HepG2 (cell line): ENCODE results near the gene ZNF394. TPM values are rescaled to one million over a fixed set of nuclear protein-coding genes. Genes with fewer than 3 reads are reported as not detected.

Source experiments
- DPF2 ChIP-seq: sonication (generic); formaldehyde crosslinking; IDR thresholded peaks from 2 replicates; pipeline ENCODE4 v1.4.0; 2020; ENCODE audit warnings: mild to moderate bottlenecking, low read depth, missing genetic modification reagents, borderline replicate concordance
- GPN1 ChIP-seq: sonication (generic); formaldehyde crosslinking; IDR thresholded peaks from 2 replicates; pipeline ENCODE4 v1.5.1; 2020; ENCODE audit warnings: missing genetic modification reagents, borderline replicate concordance
- KLF6 ChIP-seq: IDR thresholded peaks from 2 replicates; pipeline ENCODE4 v1.8.0; 2016; ENCODE audit warnings: missing biosample characterization, missing genetic modification reagents
- ONECUT2 ChIP-seq: sonication (generic); formaldehyde crosslinking; IDR thresholded peaks from 2 replicates; pipeline ENCODE4 v1.4.0; 2020; ENCODE audit warnings: missing genetic modification reagents
- PHF20 ChIP-seq: sonication (generic); formaldehyde crosslinking; IDR thresholded peaks from 2 replicates; pipeline ENCODE4 v1.5.0; 2020; ENCODE audit warnings: mild to moderate bottlenecking, missing genetic modification reagents
- POLR2AphosphoS5 ChIP-seq: IDR thresholded peaks from 2 replicates; pipeline ENCODE4 v1.6.1; 2012; ENCODE audit warnings: low read depth, low read length
- RAD21 ChIP-seq: fragments of 450-650 bp; formaldehyde crosslinking; IDR thresholded peaks from 2 replicates; pipeline ENCODE4 v1.5.0; 2020; ENCODE audit warnings: mild to moderate bottlenecking
- SIX4 ChIP-seq: sonication (generic); formaldehyde crosslinking; IDR thresholded peaks from 2 replicates; pipeline ENCODE4 v1.4.0; 2020; ENCODE audit warnings: missing genetic modification reagents
- SMAD9 ChIP-seq: sonication (generic); formaldehyde crosslinking; IDR thresholded peaks from 2 replicates; pipeline ENCODE4 v1.5.1; 2020; ENCODE audit warnings: mild to moderate bottlenecking, missing genetic modification reagents
- TCF12 ChIP-seq, 2 experiments: fragments of 450-650 bp in 1 of 2; sonication (generic) in 1 of 2; formaldehyde crosslinking in 1 of 2; IDR thresholded peaks; 2 replicates each; pipeline versions ENCODE4 v1.6.1 to v1.8.0; 2017 to 2022; ENCODE audit warnings: antibody characterized with exemption in 1 of 2, mild to moderate bottlenecking in 1 of 2, missing genetic modification reagents in 1 of 2, moderate library complexity in 1 of 2
- TCF7 ChIP-seq: sonication (generic); IDR thresholded peaks from 2 replicates; pipeline ENCODE4 v1.6.1; 2016; ENCODE audit warnings: antibody characterized with exemption, low read depth
- ZBTB1 ChIP-seq: sonication (generic); formaldehyde crosslinking; IDR thresholded peaks from 2 replicates; pipeline ENCODE4 v1.4.0; 2020; ENCODE audit warnings: missing genetic modification reagents, borderline replicate concordance
- ZBTB21 ChIP-seq: sonication (generic); formaldehyde crosslinking; IDR thresholded peaks from 2 replicates; pipeline ENCODE4 v1.4.0; 2020; ENCODE audit warnings: missing genetic modification reagents
- ZKSCAN5 ChIP-seq: sonication (generic); formaldehyde crosslinking; IDR thresholded peaks from 2 replicates; pipeline ENCODE4 v1.5.1; 2020; ENCODE audit warnings: mild to moderate bottlenecking, missing genetic modification reagents
- ZNF138 ChIP-seq: sonication (generic); formaldehyde crosslinking; IDR thresholded peaks from 2 replicates; pipeline ENCODE4 v1.5.0; 2020; ENCODE audit warnings: mild to moderate bottlenecking, low read depth, missing genetic modification reagents
- ZNF253 ChIP-seq: sonication (generic); formaldehyde crosslinking; IDR thresholded peaks from 2 replicates; pipeline ENCODE4 v1.8.0; 2022; ENCODE audit warnings: mild to moderate bottlenecking, missing genetic modification reagents, borderline replicate concordance
- ZNF567 ChIP-seq: sonication (generic); formaldehyde crosslinking; IDR thresholded peaks from 2 replicates; pipeline ENCODE4 v1.8.1; 2023; ENCODE audit warnings: mild to moderate bottlenecking, missing genetic modification reagents, borderline replicate concordance
- ZNF572 ChIP-seq: sonication (generic); formaldehyde crosslinking; IDR thresholded peaks from 2 replicates; pipeline ENCODE4 v1.5.1; 2020; ENCODE audit warnings: mild to moderate bottlenecking, missing genetic modification reagents
- ZNF629 ChIP-seq: sonication (generic); formaldehyde crosslinking; conservative IDR thresholded peaks from 2 replicates; pipeline ENCODE4 v1.5.0; 2020; ENCODE audit warnings: missing genetic modification reagents
- ZNF746 ChIP-seq: sonication (generic); formaldehyde crosslinking; IDR thresholded peaks from 2 replicates; pipeline ENCODE4 v1.8.0; 2022; ENCODE audit warnings: mild to moderate bottlenecking, missing genetic modification reagents
- polyA plus RNA-seq, 8 experiments: library from polyadenylated mRNA; depleted of rRNA in 3 of 8; stranded (reverse) in 7 of 8; unstranded in 1 of 8; fragments of >200 nt; fragmentation: Illumina TruSeq in 4 of 8; extraction: Trizol in 4 of 8; gene quantifications; 2 replicates each; pipeline versions ENCODE4 v1.2.1 to v1.2.3, GENCODE V29; 2011 to 2016; ENCODE audit warnings: low read depth in 4 of 8, missing spikeins in 1 of 8, mixed read lengths in 1 of 8; ENCODE audit not compliant: insufficient read depth in 1 of 8
- total RNA-seq, 5 experiments: library from RNA; depleted of rRNA; stranded (reverse); fragments of >200 nt; fragmentation: Illumina TruSeq; extraction: Trizol; gene quantifications; 2 replicates each; pipeline ENCODE4 v1.2.3, GENCODE V29; 2016; ENCODE audit warnings: low read depth in 1 of 5
- TF ChIP-seq, protein P1 (sequence below): sonication (generic); formaldehyde crosslinking; IDR thresholded peaks from 2 replicates; pipeline ENCODE4 v1.8.0; 2023; ENCODE audit warnings: mild to moderate bottlenecking, missing genetic modification reagents
- TF ChIP-seq, protein P2 (sequence below): sonication (generic); formaldehyde crosslinking; IDR thresholded peaks from 2 replicates; pipeline ENCODE4 v1.4.0; 2020; ENCODE audit warnings: mild to moderate bottlenecking, missing genetic modification reagents
- TF ChIP-seq, protein P3 (sequence below): sonication (generic); formaldehyde crosslinking; IDR thresholded peaks from 2 replicates; pipeline ENCODE4 v1.5.1; 2020; ENCODE audit warnings: mild to moderate bottlenecking, missing genetic modification reagents
- TF ChIP-seq, protein P4 (sequence below): sonication (generic); formaldehyde crosslinking; IDR thresholded peaks from 2 replicates; pipeline ENCODE4 v1.5.1; 2020; ENCODE audit warnings: missing genetic modification reagents, mild to moderate bottlenecking, borderline replicate concordance

The ZNF394 gene
- total and polyA plus RNA-seq, 2 of the 13 experiments (the other 11 are each of a cell fraction or from before 2014, with no cell fraction given), result 7.8 to 19.6 TPM

DNA sequence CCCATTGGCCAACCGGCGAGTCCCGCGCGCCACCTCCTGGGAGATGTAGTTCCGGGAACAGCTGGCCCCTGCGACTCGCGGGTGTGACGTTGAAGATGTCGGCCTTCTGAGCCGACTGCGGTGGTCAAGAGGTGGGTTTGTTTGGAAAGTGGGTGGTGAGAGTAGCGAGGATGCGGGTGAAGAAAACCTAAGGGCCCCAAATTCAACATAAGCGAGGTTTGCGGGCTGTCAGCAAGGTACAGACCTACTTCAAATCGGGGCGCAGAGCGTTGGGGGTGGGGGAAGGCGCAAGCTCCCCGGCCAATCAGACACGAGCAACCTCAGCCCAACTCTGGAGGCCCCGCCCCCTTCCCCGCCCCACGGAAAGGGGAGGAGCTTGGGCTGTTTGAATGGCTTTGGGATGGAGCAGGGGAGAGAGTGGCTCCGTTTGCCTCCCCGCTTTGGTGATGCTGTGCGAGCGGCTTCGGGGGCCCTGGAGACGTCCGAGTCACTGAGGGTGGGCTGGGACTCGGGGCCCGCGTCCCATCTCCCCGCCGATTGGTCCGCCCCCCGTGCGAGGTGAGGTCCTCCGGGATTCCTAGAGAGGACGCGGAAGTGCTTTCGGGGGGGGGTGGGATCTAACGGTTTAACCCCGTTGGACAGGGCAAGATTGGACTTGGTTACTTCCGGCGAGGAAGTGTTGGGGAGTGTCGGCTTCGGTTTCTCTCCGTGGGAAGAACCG lies 4.7 kb upstream of the ZNF394 start, which contains the start of gene ZKSCAN5 (continued):
- TF ChIP-seq, protein P1, sequence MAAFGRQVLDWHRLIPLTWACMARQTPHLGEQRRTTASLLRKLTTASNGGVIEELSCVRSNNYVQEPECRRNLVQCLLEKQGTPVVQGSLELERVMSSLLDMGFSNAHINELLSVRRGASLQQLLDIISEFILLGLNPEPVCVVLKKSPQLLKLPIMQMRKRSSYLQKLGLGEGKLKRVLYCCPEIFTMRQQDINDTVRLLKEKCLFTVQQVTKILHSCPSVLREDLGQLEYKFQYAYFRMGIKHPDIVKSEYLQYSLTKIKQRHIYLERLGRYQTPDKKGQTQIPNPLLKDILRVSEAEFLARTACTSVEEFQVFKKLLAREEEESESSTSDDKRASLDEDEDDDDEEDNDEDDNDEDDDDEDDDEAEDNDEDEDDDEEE (CRISPR knock-in tag), result no peak
- TF ChIP-seq, protein P2, sequence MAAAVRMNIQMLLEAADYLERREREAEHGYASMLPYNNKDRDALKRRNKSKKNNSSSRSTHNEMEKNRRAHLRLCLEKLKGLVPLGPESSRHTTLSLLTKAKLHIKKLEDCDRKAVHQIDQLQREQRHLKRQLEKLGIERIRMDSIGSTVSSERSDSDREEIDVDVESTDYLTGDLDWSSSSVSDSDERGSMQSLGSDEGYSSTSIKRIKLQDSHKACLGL (CRISPR knock-in tag), result no peak; the same call in 1 of the 2 replicates
- TF ChIP-seq SIX4 (CRISPR knock-in tag) (0 out of 2 replicates have a peak, but pooled peaks have one; percentile 2), DPF2 (no peak), ZBTB21 (CRISPR knock-in tag) (peak; percentile 48), KLF6 (CRISPR knock-in tag) (no peak), ONECUT2 (CRISPR knock-in tag) (no peak), ZKSCAN5 (no peak), RAD21 (CRISPR knock-in tag) (no peak), SMAD9 (CRISPR knock-in tag) (no peak), PHF20 (CRISPR knock-in tag) (peak; percentile 93), ZNF746 (CRISPR knock-in tag) (no peak), TCF7 (no peak), ZNF572 (CRISPR knock-in tag) (peak; percentile 69; the same call in 1 of the 2 replicates), GPN1 (CRISPR knock-in tag) (no peak), ZNF567 (CRISPR knock-in tag) (no peak), POLR2AphosphoS5 (peak; percentile 75), ZNF253 (CRISPR knock-in tag) (no peak), ZBTB1 (CRISPR knock-in tag) (no peak), TCF12 (IDR thresholded peaks at IDR 0.05) (no peak), TCF12 (CRISPR knock-in tag; IDR thresholded peaks at IDR 0.05) (no peak; the same call in 1 of the 2 replicates), ZNF629 (no peak), ZNF138 (CRISPR knock-in tag) (0 out of 2 replicates have a peak, but pooled peaks have one; percentile 41)
- TF ChIP-seq, protein P3, sequence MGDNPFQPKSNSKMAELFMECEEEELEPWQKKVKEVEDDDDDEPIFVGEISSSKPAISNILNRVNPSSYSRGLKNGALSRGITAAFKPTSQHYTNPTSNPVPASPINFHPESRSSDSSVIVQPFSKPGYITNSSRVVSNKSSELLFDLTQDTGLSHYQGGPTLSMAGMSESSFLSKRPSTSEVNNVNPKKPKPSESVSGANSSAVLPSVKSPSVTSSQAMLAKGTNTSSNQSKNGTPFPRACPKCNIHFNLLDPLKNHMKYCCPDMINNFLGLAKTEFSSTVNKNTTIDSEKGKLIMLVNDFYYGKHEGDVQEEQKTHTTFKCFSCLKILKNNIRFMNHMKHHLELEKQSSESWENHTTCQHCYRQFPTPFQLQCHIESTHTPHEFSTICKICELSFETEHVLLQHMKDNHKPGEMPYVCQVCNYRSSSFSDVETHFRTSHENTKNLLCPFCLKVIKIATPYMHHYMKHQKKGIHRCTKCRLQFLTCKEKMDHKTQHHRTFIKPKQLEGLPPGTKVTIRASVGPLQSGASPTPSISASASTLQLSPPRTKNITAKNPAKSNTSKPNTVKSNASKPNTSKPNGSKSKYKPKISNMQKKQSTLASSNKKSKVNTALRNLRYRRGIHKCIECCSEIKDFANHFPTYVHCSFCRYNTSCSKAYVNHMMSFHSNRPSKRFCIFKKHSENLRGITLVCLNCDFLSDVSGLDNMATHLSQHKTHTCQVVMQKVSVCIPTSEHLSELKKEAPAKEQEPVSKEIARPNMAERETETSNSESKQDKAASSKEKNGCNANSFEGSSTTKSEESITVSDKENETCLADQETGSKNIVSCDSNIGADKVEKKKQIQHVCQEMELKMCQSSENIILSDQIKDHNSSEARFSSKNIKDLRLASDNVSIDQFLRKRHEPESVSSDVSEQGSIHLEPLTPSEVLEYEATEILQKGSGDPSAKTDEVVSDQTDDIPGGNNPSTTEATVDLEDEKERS, result peak; percentile 74; the same call in 1 of the 2 replicates
- TF ChIP-seq, protein P4, sequence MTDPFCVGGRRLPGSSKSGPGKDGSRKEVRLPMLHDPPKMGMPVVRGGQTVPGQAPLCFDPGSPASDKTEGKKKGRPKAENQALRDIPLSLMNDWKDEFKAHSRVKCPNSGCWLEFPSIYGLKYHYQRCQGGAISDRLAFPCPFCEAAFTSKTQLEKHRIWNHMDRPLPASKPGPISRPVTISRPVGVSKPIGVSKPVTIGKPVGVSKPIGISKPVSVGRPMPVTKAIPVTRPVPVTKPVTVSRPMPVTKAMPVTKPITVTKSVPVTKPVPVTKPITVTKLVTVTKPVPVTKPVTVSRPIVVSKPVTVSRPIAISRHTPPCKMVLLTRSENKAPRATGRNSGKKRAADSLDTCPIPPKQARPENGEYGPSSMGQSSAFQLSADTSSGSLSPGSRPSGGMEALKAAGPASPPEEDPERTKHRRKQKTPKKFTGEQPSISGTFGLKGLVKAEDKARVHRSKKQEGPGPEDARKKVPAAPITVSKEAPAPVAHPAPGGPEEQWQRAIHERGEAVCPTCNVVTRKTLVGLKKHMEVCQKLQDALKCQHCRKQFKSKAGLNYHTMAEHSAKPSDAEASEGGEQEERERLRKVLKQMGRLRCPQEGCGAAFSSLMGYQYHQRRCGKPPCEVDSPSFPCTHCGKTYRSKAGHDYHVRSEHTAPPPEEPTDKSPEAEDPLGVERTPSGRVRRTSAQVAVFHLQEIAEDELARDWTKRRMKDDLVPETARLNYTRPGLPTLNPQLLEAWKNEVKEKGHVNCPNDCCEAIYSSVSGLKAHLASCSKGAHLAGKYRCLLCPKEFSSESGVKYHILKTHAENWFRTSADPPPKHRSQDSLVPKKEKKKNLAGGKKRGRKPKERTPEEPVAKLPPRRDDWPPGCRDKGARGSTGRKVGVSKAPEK (CRISPR knock-in tag), result no peak
